TTC549 (cell line): Measurements from ENCODE around the gene AP3M1.
"Not testable (repeated sequence)": the region's sequence is repeated elsewhere in the genome, so short reads cannot be mapped to it uniquely, and the experiment has no call there.

Experiments
- FAIRE-seq: peaks from 2 replicates; lab custom pipeline; 2012; peaks lifted over from hg19 to GRCh38; lab: Jason Lieb, UNC

The AP3M1 gene

GRCh38 chr10:74163319-74164068 lies 12.9 kb upstream of the AP3M1 start:
- no peak for FAIRE-seq

- no peak for FAIRE-seq
Observed at GRCh38 chr10:74160013-74160412, 9.4 kb upstream of the AP3M1 start.

- no peak for FAIRE-seq
Observed at GRCh38 chr10:74156919-74157289, 6.3 kb upstream of the AP3M1 start.

- no peak for FAIRE-seq
Observed at GRCh38 chr10:74153676-74154075, 3.0 kb upstream of the AP3M1 start.

GRCh38 chr10:74153123-74153522 lies 2.5 kb upstream of the AP3M1 start:
- no peak for FAIRE-seq

- no peak for FAIRE-seq
Observed at GRCh38 chr10:74151879-74152722, 1.5 kb upstream of the AP3M1 start.

GRCh38 chr10:74150990-74151878 lies 606 bp upstream of the AP3M1 start, which contains the start of gene ADK:
TSS of gene ADK (plus strand) at chr10:74151221. CDS start at chr10:74151279, 58 bp downstream.
- FAIRE-seq = peak; percentile 91

GRCh38 chr10:74146980-74147379 lies 3.6 kb downstream of the AP3M1 start:
- FAIRE-seq = not testable (repeated sequence)

GRCh38 chr10:74145133-74145532 lies 5.5 kb downstream of the AP3M1 start:
- FAIRE-seq = no peak

- FAIRE-seq = no peak
Observed at GRCh38 chr10:74140553-74140952, 10.1 kb downstream of the AP3M1 start.

- no peak for FAIRE-seq
Observed at GRCh38 chr10:74139981-74140380, 10.6 kb downstream of the AP3M1 start.

GRCh38 chr10:74138596-74138995 lies 12.0 kb downstream of the AP3M1 start:
- FAIRE-seq = not testable (repeated sequence)

- no peak for FAIRE-seq
Observed at GRCh38 chr10:74137992-74138391, 12.6 kb downstream of the AP3M1 start.

GRCh38 chr10:74135452-74135851 lies 15.2 kb downstream of the AP3M1 start:
- FAIRE-seq = no peak

- FAIRE-seq = no peak
Observed at GRCh38 chr10:74133923-74134820, 16.5 kb downstream of the AP3M1 start.

- FAIRE-seq = no peak
Observed at GRCh38 chr10:74123081-74123480, 27.5 kb downstream of the AP3M1 start.

- FAIRE-seq = no peak
Observed at GRCh38 chr10:74122060-74122459, 28.6 kb downstream of the AP3M1 start.

- no peak for FAIRE-seq
Observed at GRCh38 chr10:74121368-74121767, 29.3 kb downstream of the AP3M1 start.

GRCh38 chr10:74120911-74121310 lies 29.7 kb downstream of the AP3M1 start:
- no peak for FAIRE-seq

- no peak for FAIRE-seq
Observed at GRCh38 chr10:74118804-74119203, 31.8 kb downstream of the AP3M1 start.

GRCh38 chr10:74117738-74118137 lies 32.9 kb downstream of the AP3M1 start:
- no peak for FAIRE-seq
